HepG2 (cell line): ENCODE data around the gene SMIM45.

ENCODE experiments used
- ATAC-seq: fragments of 200-7000 bp; cut with Tn5 transposase; 3 replicates; pipeline ENCODE4 v1.9.1; 2020; ENCODE audit warnings: mild to moderate bottlenecking, moderate library complexity
- BruUV-seq: library from RNA; stranded (reverse); fragments of 400-500 nt; replicated peaks from 2 replicates; lab custom pipeline; 2021; lab: Mats Ljungman, UMichigan
- CTCF ChIA-PET: fragments of 300-600 bp; formaldehyde crosslinking; extraction: SDS; loops from one replicate; lab custom pipeline; 2021; ENCODE audit warnings: low total read pairs, inconsistent platforms, low intra/inter-chr PET ratio; lab: Yijun Ruan, JAX
- POLR2A ChIA-PET: fragments of 350-600 bp; sonication (Branson Sonifier 250); formaldehyde crosslinking; loops from one replicate; lab custom pipeline; 2020; ENCODE audit warnings: antibody characterized with exemption, inconsistent platforms; lab: Yijun Ruan, JAX
- DNase-seq: peaks from one replicate; pipeline ENCODE4 v3.0.0-alpha.2; 2015; ENCODE audit warnings: low spot score
- FAIRE-seq: peaks from 3 replicates; lab custom pipeline; 2011; peaks lifted over from hg19 to GRCh38; lab: Jason Lieb, UNC
- H2AFZ ChIP-seq: one replicate; pipeline ENCODE4 v1.6.1; 2011; ENCODE audit warnings: low read length, inconsistent platforms
- H3K27ac ChIP-seq: fragments of 300-600 bp; 3 replicates; pipeline ENCODE4 v1.8.0; 2011; ENCODE audit warnings: mixed run types, mild to moderate bottlenecking, mixed read lengths, low read length, inconsistent platforms; ENCODE audit not compliant: insufficient read depth; ENCODE audit errors: extremely low read length
- H3K27me3 ChIP-seq, 2 experiments: fragments of 200-600 bp in 1 of 2; 2 replicates in 1 of 2; 3 replicates in 1 of 2; pipeline versions ENCODE4 v1.6.0 to v1.8.0; 2011; ENCODE audit warnings: low read length in 2 of 2, mild to moderate bottlenecking in 2 of 2, moderate library complexity in 2 of 2, inconsistent platforms in 1 of 2; ENCODE audit not compliant: insufficient read depth in 2 of 2, control insufficient read depth in 1 of 2
- H3K36me3 ChIP-seq, 2 experiments: fragments of 200-600 bp in 1 of 2; replicated peaks in 1 of 2; 2 replicates in 1 of 2; 3 replicates in 1 of 2; pipeline versions ENCODE4 v1.5.1 to v1.8.0; 2011; ENCODE audit warnings: low read length in 2 of 2, inconsistent platforms in 1 of 2; ENCODE audit not compliant: insufficient read depth in 2 of 2, control insufficient read depth in 1 of 2
- H3K4me1 ChIP-seq: 2 replicates; pipeline ENCODE4 v1.5.1; 2012; ENCODE audit warnings: low read length, inconsistent platforms; ENCODE audit not compliant: insufficient read depth
- H3K4me2 ChIP-seq: 2 replicates; pipeline ENCODE4 v1.6.0; 2011; ENCODE audit warnings: low read depth, low read length, inconsistent platforms
- H3K4me3 ChIP-seq, 3 experiments: fragments of 200-600 bp in 1 of 3; sonication (generic), shearing (Covaris generic) in 1 of 3; replicated peaks in 1 of 3; 2 replicates each; pipeline ENCODE4 v1.5.1; 2011 to 2016; ENCODE audit warnings: low read length in 3 of 3, inconsistent platforms in 2 of 3, low read depth in 2 of 3, mild to moderate bottlenecking in 2 of 3, control low read depth in 1 of 3, mixed read lengths in 1 of 3; ENCODE audit not compliant: insufficient read depth in 1 of 3
- H3K79me2 ChIP-seq: one replicate; pipeline ENCODE4 v1.6.1; 2011; ENCODE audit warnings: low read length, inconsistent platforms; ENCODE audit not compliant: insufficient read depth
- H3K9ac ChIP-seq: 2 replicates; pipeline ENCODE4 v1.6.0; 2011; ENCODE audit warnings: mild to moderate bottlenecking, low read depth, low read length, inconsistent platforms; ENCODE audit not compliant: insufficient read depth
- H3K9me3 ChIP-seq: 2 replicates; pipeline ENCODE4 v1.5.1; 2012; ENCODE audit warnings: mild to moderate bottlenecking, low read length
- H4K20me1 ChIP-seq: 2 replicates; pipeline ENCODE4 v1.6.0; 2011; ENCODE audit warnings: inconsistent platforms, mild to moderate bottlenecking, low read length, moderate library complexity; ENCODE audit not compliant: insufficient read depth
- HNRNPH1 ChIP-seq: fragments of 200-400 bp; formaldehyde crosslinking; optimal IDR thresholded peaks from 2 replicates; pipeline ENCODE3; 2017; ENCODE audit warnings: mild to moderate bottlenecking, low read depth, low read length
- HNRNPLL ChIP-seq: fragments of 200-400 bp; formaldehyde crosslinking; IDR thresholded peaks from 2 replicates; pipeline ENCODE4 v1.6.1; 2017; ENCODE audit warnings: mild to moderate bottlenecking, low read depth, low read length; ENCODE audit not compliant: poor library complexity, severe bottlenecking
- KMT2A ChIP-seq: sonication (generic); formaldehyde crosslinking; IDR thresholded peaks from 2 replicates; pipeline ENCODE4 v1.4.0; 2020; ENCODE audit warnings: missing genetic modification reagents
- MAF1 ChIP-seq: sonication (generic); formaldehyde crosslinking; IDR thresholded peaks from 2 replicates; pipeline ENCODE4 v1.5.0; 2020; ENCODE audit warnings: missing genetic modification reagents, borderline replicate concordance
- MEF2D ChIP-seq: sonication (generic); formaldehyde crosslinking; IDR thresholded peaks from 2 replicates; pipeline ENCODE4 v1.5.1; 2020; ENCODE audit warnings: mild to moderate bottlenecking, missing genetic modification reagents
- NFE2L1 ChIP-seq: sonication (generic); formaldehyde crosslinking; IDR thresholded peaks from 2 replicates; pipeline ENCODE4 v1.4.0; 2020; ENCODE audit warnings: missing genetic modification reagents, mild to moderate bottlenecking, borderline replicate concordance
- POLR2A ChIP-seq, 2 experiments: IDR thresholded peaks; 2 replicates each; pipeline ENCODE4 v1.6.1; 2011; ENCODE audit warnings: low read depth in 2 of 2, low read length in 2 of 2, mild to moderate bottlenecking in 1 of 2, moderate library complexity in 1 of 2; ENCODE audit not compliant: insufficient read depth in 1 of 2
- ZBED4 ChIP-seq: sonication (generic); formaldehyde crosslinking; IDR thresholded peaks from 2 replicates; pipeline ENCODE4 v1.4.0; 2020; ENCODE audit warnings: missing genetic modification reagents, borderline replicate concordance
- ZNF205 ChIP-seq: IDR thresholded peaks from 2 replicates; pipeline ENCODE4 v1.6.1; 2018; ENCODE audit warnings: missing biosample characterization, missing genetic modification reagents
- ZNF614 ChIP-seq: IDR thresholded peaks from 2 replicates; pipeline ENCODE4 v1.6.1; 2018; ENCODE audit warnings: missing biosample characterization, missing genetic modification reagents, inconsistent platforms, borderline replicate concordance
- ZNF713 ChIP-seq: sonication (generic); formaldehyde crosslinking; IDR thresholded peaks from 2 replicates; pipeline ENCODE4 v1.4.0; 2020; ENCODE audit warnings: mild to moderate bottlenecking, missing genetic modification reagents
- ZNF773 ChIP-seq: sonication (generic); formaldehyde crosslinking; IDR thresholded peaks from 2 replicates; pipeline ENCODE4 v1.4.0; 2020; ENCODE audit warnings: missing genetic modification reagents, borderline replicate concordance
- ZSCAN22 ChIP-seq: sonication (generic); formaldehyde crosslinking; IDR thresholded peaks from 2 replicates; pipeline ENCODE4 v1.4.0; 2020; ENCODE audit warnings: mild to moderate bottlenecking, missing genetic modification reagents
- WGBS: methylation state at CpG from one replicate; pipeline ENCODE4 v1.1.6; 2017; ENCODE audit warnings: low lambda C conversion rate; 5-methylcytosine and 5-hydroxymethylcytosine counted together
- in situ Hi-C: cut with HindIII; loops from 2 replicates; pipeline ENCODE4 v1.10.0; 2017; ENCODE audit warnings: low pct_unique_long_range_greater_than_20kb; ENCODE audit not compliant: extremely low pct_ligation_motif_present
- intact Hi-C: fragments of 100-400 bp; cut with micrococcal nuclease; formaldehyde crosslinking; loops from one replicate; pipeline ENCODE4 v1.10.0; 2022; ENCODE audit not compliant: unreplicated experiment

SMIM45 gene

DNA sequence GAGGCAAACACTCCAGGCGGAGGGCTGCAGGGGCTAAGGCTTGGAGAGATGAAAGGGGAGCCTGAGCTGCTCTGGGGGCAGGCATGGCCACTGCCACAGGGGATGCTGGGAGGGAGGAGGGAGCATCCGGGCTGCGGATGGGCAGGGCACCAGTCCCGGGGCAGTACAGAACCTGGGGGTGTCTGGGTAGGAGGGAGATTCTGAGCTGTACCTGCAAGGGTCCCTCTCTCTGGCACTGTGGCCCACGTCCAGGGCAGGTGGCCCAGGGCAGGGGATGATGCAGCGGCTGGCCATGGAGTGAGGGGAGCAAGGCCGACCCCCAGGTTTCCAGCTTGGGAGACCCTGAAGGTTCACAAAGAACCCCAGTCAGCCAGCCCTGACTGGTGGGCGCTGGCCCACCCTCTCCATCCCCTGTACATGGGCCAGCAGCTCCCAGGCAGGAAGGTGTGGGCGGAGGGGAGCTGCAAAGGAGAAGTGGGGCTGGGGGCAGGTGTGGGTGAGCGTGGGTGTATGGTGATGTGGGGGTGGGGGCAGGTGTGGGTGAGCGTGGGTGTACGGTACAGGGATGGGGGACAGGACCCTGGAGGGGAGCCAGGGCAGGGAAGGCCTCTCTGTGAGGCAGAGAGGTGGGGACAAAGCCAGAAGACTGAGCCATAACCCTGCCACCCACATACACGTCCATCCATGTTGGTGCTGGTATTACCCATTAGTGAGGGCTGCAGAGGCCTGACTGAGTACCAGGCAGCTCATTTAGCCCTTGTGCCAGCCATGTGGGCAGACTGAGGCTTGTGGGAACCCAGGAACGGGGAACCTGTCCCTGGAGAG, 23.1 kb upstream of the SMIM45 start:
- 86% methylated on average over 8 of the region's 14 CpGs for WGBS

More for the DNA sequence above, 23.1 kb upstream of the SMIM45 start:
- BruUV-seq = no TSS peak
- Histone ChIP-seq H2AFZ (no peak overlapping the region), H3K4me2 (no peak overlapping the region), H3K36me3 (no peaks in the 10 kb centered on the region)
- CTCF ChIA-PET = no interaction called here
- DNase-seq = no peak
- ATAC-seq = peak; percentile 6
- TF ChIP-seq ZNF773 = no peak
- no peak for TF ChIP-seq MAF1 (CRISPR knock-in tag)
- no peak for TF ChIP-seq ZNF205 (CRISPR knock-in tag)
- TF ChIP-seq MEF2D (CRISPR knock-in tag) = no peak
- no peak for TF ChIP-seq ZSCAN22 (CRISPR knock-in tag)
- 0 out of 4 replicates have a peak, but pooled peaks of 1 of the 2 experiments have one; percentile 6 for TF ChIP-seq POLR2A (IDR thresholded peaks at IDR 0.05; ENCODE audit: insufficient read depth in 1 of 2, low read depth in 2 of 2, low read length in 2 of 2)
- peak; percentile 32 for TF ChIP-seq HNRNPLL
- no peak for TF ChIP-seq ZNF614
- TF ChIP-seq ZNF713 (CRISPR knock-in tag) = no peak
- no peak for TF ChIP-seq NFE2L1 (CRISPR knock-in tag)
- TF ChIP-seq ZBED4 = no peak
- no peak for TF ChIP-seq KMT2A
- no peak for TF ChIP-seq HNRNPH1
- TF ChIP-seq, all 625 proteins: peak for 2
- Histone ChIP-seq H3K79me2 (no peaks in the 10 kb centered on the region), H3K4me3 (no peak overlapping the region), H3K9ac (no peak overlapping the region), H3K27ac (no peak overlapping the region), H4K20me1 (no peaks in the 10 kb centered on the region), H3K27me3 (peaks cover 9 to 11% of the 10 kb centered on the region in 2 experiments; a peak in 4 of 5 replicates), H3K4me1 (peaks cover 26% of the 10 kb centered on the region), H3K9me3 (no peaks in the 10 kb centered on the region)
- POLR2A ChIA-PET = interaction anchor here (1.1 kb wide), 1 partner anchor 128 kb away, joined by 3 read pairs; the partner anchor contains the start of gene CCDC134
- intact Hi-C loops = no loop called here
- FAIRE-seq = no peak
- in situ Hi-C loops = no loop called here
